Heart left ventricle (tissue), 16 donors: ENCODE data around the gene TROAP. TPM values are rescaled to one million over a fixed set of nuclear protein-coding genes. Genes with fewer than 3 reads are reported as not detected.
A peak's percentile ranks its signal among the peaks of the same experiment; 100 is the strongest.

Experiments
- ATAC-seq, 4 donors: fragments of 200-7000 bp; cut with Tn5 transposase; one replicate each; pipeline ENCODE4 v1.9.1; 2020 to 2022; ENCODE audit warnings: moderate library complexity in 4 of 4, mild to moderate bottlenecking in 3 of 4, moderate number of reproducible peaks in 1 of 4
- DNase-seq, 5 donors: peaks; one replicate each; pipeline ENCODE4 v3.0.0-alpha.2; 2020
- H3K27ac ChIP-seq, 12 donors: fragments of 200-600 bp; sonication (generic) in 4 of 12; one replicate each; pipeline versions ENCODE4 v1.5.0 to v1.8.0; 2016 to 2022; ENCODE audit warnings: mild to moderate bottlenecking in 2 of 12
- H3K27me3 ChIP-seq, 9 donors: fragments of 200-600 bp; sonication (generic) in 2 of 9; one replicate each; pipeline versions ENCODE4 v1.5.1 to v1.8.0; 2016 to 2022; ENCODE audit warnings: mild to moderate bottlenecking in 3 of 9
- H3K36me3 ChIP-seq, 9 donors: fragments of 200-600 bp; sonication (generic) in 2 of 9; one replicate each; pipeline versions ENCODE4 v1.5.0 to v1.8.0; 2018 to 2022; ENCODE audit warnings: mild to moderate bottlenecking in 2 of 9
- H3K4me1 ChIP-seq, 12 donors: fragments of 200-600 bp; sonication (generic) in 4 of 12; one replicate each; pipeline versions ENCODE4 v1.5.0 to v1.8.0; 2016 to 2022; ENCODE audit warnings: mild to moderate bottlenecking in 3 of 12
- H3K4me3 ChIP-seq, 12 donors: fragments of 200-600 bp; sonication (generic) in 4 of 12; one replicate each; pipeline versions ENCODE4 v1.5.0 to v1.8.0; 2017 to 2022; ENCODE audit warnings: mild to moderate bottlenecking in 9 of 12, moderate library complexity in 4 of 12
- H3K9me3 ChIP-seq, 12 donors: fragments of 200-600 bp; sonication (generic) in 4 of 12; one replicate each; pipeline versions ENCODE4 v1.5.0 to v1.8.0; 2016 to 2022; ENCODE audit warnings: mild to moderate bottlenecking in 1 of 12
- CTCF ChIP-seq, 12 donors: fragments of 200-600 bp; sonication (generic) in 4 of 12; IDR thresholded peaks; one replicate each; pipeline versions ENCODE4 v1.5.0 to v1.8.0; 2018 to 2022; ENCODE audit warnings: antibody characterized with exemption in 12 of 12, mild to moderate bottlenecking in 5 of 12
- POLR2A ChIP-seq, 2 donors: fragments of 450-650 bp; IDR thresholded peaks; one replicate each; pipeline ENCODE4 v1.6.1; 2017; ENCODE audit warnings: antibody characterized with exemption in 2 of 2, mild to moderate bottlenecking in 2 of 2, moderate library complexity in 2 of 2
- WGBS, 4 donors: extraction: QIAGEN DNeasy Blood & Tissue Kit in 2 of 4; methylation state at CpG; one replicate each; pipeline versions ENCODE4 v1.1.5 to v1.1.7; 2013 to 2018; 5-methylcytosine and 5-hydroxymethylcytosine counted together
- intact Hi-C, 10 donors: fragments of 100-400 bp; cut with DNase I; formaldehyde crosslinking; loops; one replicate each; pipeline versions ENCODE4 v1.11.1 to v1.14.2; 2022
- polyA plus RNA-seq, 2 donors: library from polyadenylated mRNA; stranded (reverse); fragments of 200-250 nt; gene quantifications; one replicate each; pipeline ENCODE4 v1.2.3, GENCODE V29; 2013
- total RNA-seq, 9 donors: library from RNA; depleted of rRNA in 2 of 9; stranded (reverse); fragments of >200 nt in 2 of 9; fragmentation: NEBNext Ultra II Directional in 3 of 9; extraction: Animal tissue kit (Norgen Biotek cat#: 25700) in 3 of 9; gene quantifications; one replicate each; pipeline versions ENCODE4 v1.1.0 to v1.2.4, GENCODE V29; 2016 to 2023
- donor health status: ischemic (EF 13 %, LVEDD 7.1; RV severe dilation, severe dysfunction).
- donor health status: healthy with polysubstance abuse.
- donor health status: DM: no; HTN: yes; CAD: no.
- donor health status: DM: no; HTN: no; CAD: no.
- donor health status: ischemic (EF 25% LVEDD 6.9; RV normal size, moderate dysfunction).
- donor health status: ischemic (EF 25% LVEDD 5.7; RV mildly dilated, moderate dysfunction).
- donor health status: healthy.
- donor health status: DM: yes; HTN: yes; CAD: no.
- donor health status: ischemic (EF 35%, LVEDD 5.7; RV mildly dilated, moderate dysfunction).
- donor health status: nonischemic (EF 11% LVEDD 7.7; RV severe dilation, severe dysfunction).
- donor health status: DM: yes; HTN: yes; CAD: no.
- donor health status: PGD.
- donor health status: ischemic (EF 29% LVEDD 5.4; RV normal size, mild dysfunction).
- donor health status: nonischemic (EF 23%, LVEDD 6.1; RV moderate dilation, normal function).

Gene TROAP
- total and polyA plus RNA-seq, 11 donors, result 0.11 to 6.4 (median 0.75) TPM; not detected in 4

- H3K27ac ChIP-seq, result no peak overlapping the region
- 92 to 98% (median 94%) methylated on average over 2 of the region's 2 CpGs for whole genome bisulfite sequencing, 4 donors
- no peak for ATAC-seq
Observed at GRCh38 chr12:49327887-49328286, 4.8 kb downstream of the TROAP start.

GRCh38 chr12:49328816-49329215, 5.8 kb downstream of the TROAP start:
- no peak for ATAC-seq
- no peak for TF ChIP-seq CTCF (IDR thresholded peaks at IDR 0.05)
- TF ChIP-seq POLR2A (IDR thresholded peaks at IDR 0.05), result no peak
- WGBS, 4 donors, result 94 to 97% (median 97%) methylated on average over 12 of the region's 12 CpGs
- intact Hi-C loops, result no loop called here
- H3K4me3 ChIP-seq, result no peak overlapping the region
- peaks cover 0 to 19% (median 13%) of the 10 kb centered on the region in 9 donors for H3K27me3 ChIP-seq
- peaks cover 0 to 19% (median 3%) of the 10 kb centered on the region in 12 donors for H3K4me1 ChIP-seq
- no peak overlapping the region for H3K27ac ChIP-seq
- DNase-seq, result no peak
- no peaks in the 10 kb centered on the region for H3K36me3 ChIP-seq
- H3K9me3 ChIP-seq, result no peaks in the 10 kb centered on the region

More at GRCh38 chr12:49327887-49328286, 4.8 kb downstream of the TROAP start:
- H3K4me1 ChIP-seq, result peaks cover 0 to 18% (median 7%) of the 10 kb centered on the region in 12 donors
- H3K27me3 ChIP-seq, result peaks cover 0 to 9% (median 4%) of the 10 kb centered on the region in 9 donors
- no peaks in the 10 kb centered on the region for H3K36me3 ChIP-seq
- TF ChIP-seq CTCF (IDR thresholded peaks at IDR 0.05), result no peak
- TF ChIP-seq POLR2A (IDR thresholded peaks at IDR 0.05), result no peak
- no peak for DNase-seq
- no peak overlapping the region for H3K4me3 ChIP-seq
- no peaks in the 10 kb centered on the region for H3K9me3 ChIP-seq
- intact Hi-C loops, result no loop called here

GRCh38 chr12:49330032-49330619, 7.1 kb downstream of the TROAP start:
- peaks cover 11 to 32% (median 26%) of the 10 kb centered on the region in 9 donors for H3K27me3 ChIP-seq
- H3K4me3 ChIP-seq, result no peak overlapping the region
- TF ChIP-seq POLR2A (IDR thresholded peaks at IDR 0.05) (no peak), CTCF (IDR thresholded peaks at IDR 0.05) (no peak)
- no peak for DNase-seq
- peaks cover 0 to 19% (median 3%) of the 10 kb centered on the region in 12 donors for H3K4me1 ChIP-seq
- ATAC-seq, result no peak
- H3K9me3 ChIP-seq, result no peaks in the 10 kb centered on the region
- intact Hi-C loops, result no loop called here
- no peak overlapping the region for H3K27ac ChIP-seq
- WGBS, 4 donors, result 88 to 96% (median 90%) methylated on average over 5 to 7 of the region's 7 CpGs
- no peaks in the 10 kb centered on the region for H3K36me3 ChIP-seq

GRCh38 chr12:49330631-49331379, 7.8 kb downstream of the TROAP start:
- no peak overlapping the region for H3K4me3 ChIP-seq
- DNase-seq (no peak), ATAC-seq (peak in 2 of 4 donors; percentile 4 to 9)
- intact Hi-C loops, result no loop called here
- 71 to 84% (median 81%) methylated on average over 9 to 14 of the region's 14 CpGs for WGBS, 4 donors
- peaks cover 0 to 19% (median 3%) of the 10 kb centered on the region in 12 donors for H3K4me1 ChIP-seq
- H3K9me3 ChIP-seq, result no peaks in the 10 kb centered on the region
- H3K27me3 ChIP-seq, result peaks cover 17 to 38% (median 33%) of the 10 kb centered on the region in 9 donors
- H3K27ac ChIP-seq, result no peak overlapping the region
- TF ChIP-seq CTCF (IDR thresholded peaks at IDR 0.05), result no peak
- no peak for TF ChIP-seq POLR2A (IDR thresholded peaks at IDR 0.05)
- no peaks in the 10 kb centered on the region for H3K36me3 ChIP-seq
